ENCODE results near the gene ZFP30.
"Not testable (repeated sequence)": the region's sequence is repeated elsewhere in the genome, so short reads cannot be mapped to it uniquely, and the experiment has no call there.

The ZFP30 gene

DNA sequence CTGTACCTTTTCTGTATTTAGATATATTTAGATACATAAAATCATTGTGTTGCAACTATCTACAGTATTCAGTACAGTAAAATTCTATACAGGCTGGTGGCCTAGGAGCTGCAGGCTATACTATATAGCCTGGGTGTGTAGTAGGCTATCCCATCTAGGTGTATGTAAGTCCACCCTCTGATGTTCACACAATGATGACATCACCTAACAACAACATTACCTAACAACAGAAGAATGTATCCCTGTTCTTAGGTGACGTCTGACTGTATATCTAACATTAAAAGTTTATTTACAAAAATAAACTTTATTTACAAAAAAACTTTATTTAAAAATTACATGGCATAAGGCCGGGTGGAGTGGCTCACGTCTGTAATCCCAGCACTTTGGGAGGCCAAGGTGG is 28.3 kb upstream of the ZFP30 start:
- in situ Hi-C loops (cut with HindIII; ENCODE audit: low sequenced_read_pairs): no loop called here
- TF ChIP-seq, protein P1, sequence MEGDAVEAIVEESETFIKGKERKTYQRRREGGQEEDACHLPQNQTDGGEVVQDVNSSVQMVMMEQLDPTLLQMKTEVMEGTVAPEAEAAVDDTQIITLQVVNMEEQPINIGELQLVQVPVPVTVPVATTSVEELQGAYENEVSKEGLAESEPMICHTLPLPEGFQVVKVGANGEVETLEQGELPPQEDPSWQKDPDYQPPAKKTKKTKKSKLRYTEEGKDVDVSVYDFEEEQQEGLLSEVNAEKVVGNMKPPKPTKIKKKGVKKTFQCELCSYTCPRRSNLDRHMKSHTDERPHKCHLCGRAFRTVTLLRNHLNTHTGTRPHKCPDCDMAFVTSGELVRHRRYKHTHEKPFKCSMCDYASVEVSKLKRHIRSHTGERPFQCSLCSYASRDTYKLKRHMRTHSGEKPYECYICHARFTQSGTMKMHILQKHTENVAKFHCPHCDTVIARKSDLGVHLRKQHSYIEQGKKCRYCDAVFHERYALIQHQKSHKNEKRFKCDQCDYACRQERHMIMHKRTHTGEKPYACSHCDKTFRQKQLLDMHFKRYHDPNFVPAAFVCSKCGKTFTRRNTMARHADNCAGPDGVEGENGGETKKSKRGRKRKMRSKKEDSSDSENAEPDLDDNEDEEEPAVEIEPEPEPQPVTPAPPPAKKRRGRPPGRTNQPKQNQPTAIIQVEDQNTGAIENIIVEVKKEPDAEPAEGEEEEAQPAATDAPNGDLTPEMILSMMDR (IDR thresholded peaks at IDR 0.05; ENCODE audit: low read depth, low read length): no peak
- DNase-seq (ENCODE audit: low read depth, low spot score): no peak
- H3K4me3 ChIP-seq (ENCODE audit: low read depth, low read length): no peak overlapping the region

GRCh38 chr19:37669450-37669914 is 14.2 kb upstream of the ZFP30 start:
- in situ Hi-C loops (cut with HindIII; ENCODE audit: low sequenced_read_pairs): no loop called here
- H3K4me3 ChIP-seq (ENCODE audit: low read depth, low read length): no peak overlapping the region
- TF ChIP-seq, protein P1 (IDR thresholded peaks at IDR 0.05; ENCODE audit: low read depth, low read length): no peak
- no peak for DNase-seq (ENCODE audit: low read depth, low spot score)

DNA sequence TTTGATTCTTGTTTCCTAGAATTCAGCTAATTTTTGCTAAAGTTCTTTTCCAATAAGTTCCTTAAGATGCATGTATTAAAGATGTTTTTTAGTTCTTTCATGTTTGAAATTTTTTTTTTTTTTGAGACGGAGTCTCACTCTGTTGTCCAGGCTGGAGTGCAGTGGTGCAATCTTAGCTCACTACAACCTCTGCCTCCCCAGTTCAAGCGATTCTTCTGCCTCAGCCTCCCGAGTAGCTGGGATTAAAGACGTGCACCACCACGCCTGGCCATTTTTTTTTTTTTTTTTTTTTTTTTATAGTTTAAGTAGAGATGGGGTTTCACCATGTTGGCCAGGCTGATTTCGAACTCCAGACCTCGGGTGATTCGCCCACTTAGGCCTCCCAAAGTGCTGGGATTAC is 1.9 kb upstream of the ZFP30 start:
- DNase-seq (ENCODE audit: low read depth, low spot score); in situ Hi-C loops (cut with HindIII; ENCODE audit: low sequenced_read_pairs); H3K4me3 ChIP-seq (ENCODE audit: low read depth, low read length): not testable (repeated sequence)

GRCh38 chr19:37655689-37656371 is 565 bp upstream of the ZFP30 start:
- TF ChIP-seq, protein P1 (IDR thresholded peaks at IDR 0.05; ENCODE audit: low read depth, low read length): no peak
- in situ Hi-C loops (cut with HindIII; ENCODE audit: low sequenced_read_pairs): no loop called here
- peak; percentile 87 for DNase-seq (ENCODE audit: low read depth, low spot score)
- H3K4me3 ChIP-seq (ENCODE audit: low read depth, low read length): peak overlapping the region; percentile 81

DNA sequence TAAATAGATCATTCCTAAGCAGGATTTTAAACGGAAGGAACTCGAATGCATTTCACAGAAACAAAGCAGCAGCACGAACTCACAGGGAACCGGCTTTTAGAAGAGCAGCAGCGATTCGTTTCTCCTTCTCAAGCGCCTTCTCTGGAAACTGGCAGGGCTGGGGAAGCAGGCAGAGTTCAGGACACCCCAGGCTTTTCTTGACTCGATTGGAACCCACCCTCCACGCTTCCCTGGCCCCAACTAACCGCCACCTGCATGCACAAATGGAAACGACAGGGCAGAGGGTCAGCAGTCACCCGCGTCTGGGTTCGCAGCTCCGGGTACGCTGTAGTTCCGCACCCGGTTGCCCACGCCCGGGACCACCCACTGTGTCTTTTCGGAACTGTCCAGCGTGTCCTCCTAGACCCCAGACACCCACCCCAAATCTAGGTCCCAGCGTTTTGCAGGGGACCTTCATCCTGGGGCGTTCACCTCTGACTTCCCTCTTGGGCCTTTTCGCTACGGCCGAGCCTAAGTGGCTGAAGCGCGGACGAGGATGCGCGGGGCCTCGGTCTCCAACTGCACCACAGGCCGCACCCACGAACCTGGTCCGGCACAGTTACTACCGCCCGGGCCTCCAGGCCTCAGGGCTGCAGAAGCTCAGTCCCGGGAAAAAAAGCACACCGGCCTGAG is 500 bp downstream of the ZFP30 start:
- TF ChIP-seq, protein P1 (IDR thresholded peaks at IDR 0.05; ENCODE audit: low read depth, low read length): no peak
- peak; percentile 36 for DNase-seq (ENCODE audit: low read depth, low spot score)
- H3K4me3 ChIP-seq (ENCODE audit: low read depth, low read length): peak overlapping the region; percentile 81
- in situ Hi-C loops (cut with HindIII; ENCODE audit: low sequenced_read_pairs): no loop called here

GRCh38 chr19:37654118-37654517 is 1.1 kb downstream of the ZFP30 start:
- DNase-seq (ENCODE audit: low read depth, low spot score): peak; percentile 24
- H3K4me3 ChIP-seq (ENCODE audit: low read depth, low read length): peak overlapping the region; percentile 81
- TF ChIP-seq, protein P1 (IDR thresholded peaks at IDR 0.05; ENCODE audit: low read depth, low read length): no peak
- in situ Hi-C loops (cut with HindIII; ENCODE audit: low sequenced_read_pairs): no loop called here

Data from astrocyte of the spinal cord (primary cell).